Measurements from ENCODE around the gene GALT.

Gene GALT

DNA sequence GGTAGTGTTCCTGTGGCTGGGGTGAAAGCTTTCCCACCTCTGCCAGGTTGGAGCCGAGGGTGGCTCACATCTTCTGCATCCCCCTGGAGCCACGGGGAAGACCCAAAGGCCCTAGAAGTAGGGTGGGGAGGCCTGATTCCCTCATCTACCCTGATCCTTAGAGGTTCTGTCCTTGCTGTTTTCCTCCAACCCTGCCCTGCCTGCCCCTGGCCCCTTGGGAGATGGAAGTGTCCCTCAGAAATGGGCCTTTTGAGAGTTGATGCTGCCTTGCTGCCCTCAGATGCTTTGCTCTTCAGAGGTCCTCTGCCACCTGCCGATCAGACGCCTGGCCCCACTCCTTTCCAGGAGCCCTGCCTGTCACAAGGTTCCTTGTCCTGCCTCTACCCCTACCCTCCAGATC, 38.3 kb downstream of the GALT start:
- H3K4me3 ChIP-seq (ENCODE audit: low read length), result no peak overlapping the region
- no peak for DNase-seq (ENCODE audit: low read depth)
- TF ChIP-seq, protein P1, sequence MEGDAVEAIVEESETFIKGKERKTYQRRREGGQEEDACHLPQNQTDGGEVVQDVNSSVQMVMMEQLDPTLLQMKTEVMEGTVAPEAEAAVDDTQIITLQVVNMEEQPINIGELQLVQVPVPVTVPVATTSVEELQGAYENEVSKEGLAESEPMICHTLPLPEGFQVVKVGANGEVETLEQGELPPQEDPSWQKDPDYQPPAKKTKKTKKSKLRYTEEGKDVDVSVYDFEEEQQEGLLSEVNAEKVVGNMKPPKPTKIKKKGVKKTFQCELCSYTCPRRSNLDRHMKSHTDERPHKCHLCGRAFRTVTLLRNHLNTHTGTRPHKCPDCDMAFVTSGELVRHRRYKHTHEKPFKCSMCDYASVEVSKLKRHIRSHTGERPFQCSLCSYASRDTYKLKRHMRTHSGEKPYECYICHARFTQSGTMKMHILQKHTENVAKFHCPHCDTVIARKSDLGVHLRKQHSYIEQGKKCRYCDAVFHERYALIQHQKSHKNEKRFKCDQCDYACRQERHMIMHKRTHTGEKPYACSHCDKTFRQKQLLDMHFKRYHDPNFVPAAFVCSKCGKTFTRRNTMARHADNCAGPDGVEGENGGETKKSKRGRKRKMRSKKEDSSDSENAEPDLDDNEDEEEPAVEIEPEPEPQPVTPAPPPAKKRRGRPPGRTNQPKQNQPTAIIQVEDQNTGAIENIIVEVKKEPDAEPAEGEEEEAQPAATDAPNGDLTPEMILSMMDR (IDR thresholded peaks at IDR 0.05; ENCODE audit: insufficient read depth, low read depth, low read length, missing control alignments), result no peak

- TF ChIP-seq, protein P1 (IDR thresholded peaks at IDR 0.05; ENCODE audit: insufficient read depth, low read depth, low read length, missing control alignments), result no peak
- H3K4me3 ChIP-seq (ENCODE audit: low read length), result no peak overlapping the region
- no peak for DNase-seq (ENCODE audit: low read depth)
These were observed 39.1 kb downstream of the GALT start for GRCh38 chr9:34685591-34685990.

- TF ChIP-seq, protein P1 (IDR thresholded peaks at IDR 0.05; ENCODE audit: insufficient read depth, low read depth, low read length, missing control alignments), result no peak
- no peak overlapping the region for H3K4me3 ChIP-seq (ENCODE audit: low read length)
- DNase-seq (ENCODE audit: low read depth), result no peak
These were observed 39.8 kb downstream of the GALT start for GRCh38 chr9:34686231-34686630.

DNA sequence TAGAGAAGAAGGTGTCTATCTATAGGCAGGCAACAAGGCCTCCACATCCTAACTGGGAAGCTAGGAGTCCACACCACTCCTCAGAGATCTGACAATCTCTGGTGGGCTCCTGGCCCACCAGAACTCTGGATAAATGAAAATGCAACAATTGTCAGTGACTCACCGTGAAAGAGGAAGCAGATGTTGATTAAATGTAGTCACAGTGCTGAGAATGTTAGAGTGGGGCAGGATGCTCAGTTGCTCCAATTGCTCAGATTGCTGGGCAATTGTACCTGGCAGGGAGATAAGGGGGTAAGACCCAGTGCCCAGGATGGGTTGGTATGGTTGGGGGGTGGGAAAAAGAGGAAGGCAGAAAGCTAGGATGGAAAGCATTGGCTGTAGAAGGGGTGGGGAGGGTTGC, 40.3 kb downstream of the GALT start:
- no peak for DNase-seq (ENCODE audit: low read depth)
- H3K4me3 ChIP-seq (ENCODE audit: low read length), result no peak overlapping the region
- TF ChIP-seq, protein P1 (IDR thresholded peaks at IDR 0.05; ENCODE audit: insufficient read depth, low read depth, low read length, missing control alignments), result no peak

DNA sequence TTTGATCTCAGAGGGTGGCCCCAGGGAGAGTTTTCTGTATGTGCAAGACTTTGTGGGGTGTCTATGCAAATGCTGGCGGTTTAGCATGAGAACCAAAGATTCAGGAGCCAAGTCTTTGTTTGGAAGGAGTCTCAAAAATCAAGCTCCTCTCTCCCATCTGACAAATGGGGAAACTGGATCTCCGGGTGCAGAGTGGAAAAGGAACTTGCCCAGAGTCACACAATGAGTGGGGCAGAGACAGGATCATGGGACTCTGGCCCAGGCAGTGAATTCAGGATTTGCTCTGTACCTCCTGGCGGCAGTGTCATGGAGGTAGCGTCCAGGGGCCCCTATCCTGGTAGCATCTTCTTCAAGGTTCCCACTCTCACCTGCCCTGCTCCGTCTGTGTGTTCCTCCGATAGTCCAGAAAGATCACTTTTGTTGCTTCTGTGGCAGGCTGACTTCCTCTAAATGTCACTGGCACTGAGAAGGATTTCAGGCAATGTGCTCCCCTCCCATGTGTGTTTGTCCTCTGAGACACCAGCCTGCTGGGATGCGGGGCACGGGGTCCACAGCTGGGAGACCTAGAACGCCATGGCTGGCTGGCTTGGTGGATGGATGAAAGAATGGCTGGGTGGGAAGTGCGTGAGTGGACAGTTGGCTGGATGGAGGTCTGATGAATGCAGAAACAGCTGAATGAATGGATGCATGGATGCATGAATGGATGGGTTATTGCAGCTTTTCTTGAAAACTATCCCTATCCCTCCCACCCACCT, 41.0 kb downstream of the GALT start:
- no peak for DNase-seq (ENCODE audit: low read depth)
- no peak overlapping the region for H3K4me3 ChIP-seq (ENCODE audit: low read length)
- TF ChIP-seq, protein P1 (IDR thresholded peaks at IDR 0.05; ENCODE audit: insufficient read depth, low read depth, low read length, missing control alignments), result no peak

DNA sequence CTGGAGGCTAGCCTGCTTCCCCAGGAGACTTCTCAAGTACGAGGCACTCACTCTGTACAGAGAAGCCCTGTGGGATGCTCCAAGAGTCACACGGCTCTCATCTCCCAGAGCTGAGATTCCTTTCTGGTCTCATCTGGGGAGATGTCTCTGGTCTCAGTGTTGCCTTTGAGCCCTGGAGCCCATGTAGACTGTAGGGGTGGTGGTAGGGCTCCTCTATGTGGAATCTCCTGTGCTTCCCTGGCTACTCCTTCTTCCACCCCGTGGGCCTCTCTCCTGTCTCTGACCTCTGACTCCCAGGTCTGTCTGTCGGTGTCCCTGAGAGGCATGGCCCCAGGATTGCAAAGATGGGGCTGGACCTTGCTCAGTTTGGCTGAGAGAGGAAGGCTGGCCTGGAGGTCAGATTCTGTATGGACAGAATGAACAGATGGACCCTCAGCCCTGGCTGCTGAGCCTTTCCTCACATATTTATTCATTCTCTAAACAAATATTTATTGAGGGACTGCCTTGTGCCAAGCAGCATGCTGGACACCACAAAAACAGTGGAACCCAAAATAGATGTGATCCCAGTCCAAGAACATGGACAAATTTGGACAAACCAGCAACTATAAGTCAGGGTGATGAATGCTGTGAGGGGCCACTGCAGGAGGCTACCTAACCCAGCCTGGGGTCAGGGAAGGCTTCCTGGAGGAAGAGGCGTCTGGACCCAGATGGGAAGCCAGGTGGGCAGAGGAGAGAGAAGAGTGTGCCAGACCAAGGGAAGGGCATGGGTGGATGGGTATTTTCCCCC, 42.0 kb downstream of the GALT start:
- TF ChIP-seq, protein P1 (IDR thresholded peaks at IDR 0.05; ENCODE audit: insufficient read depth, low read depth, low read length, missing control alignments), result no peak
- no peak overlapping the region for H3K4me3 ChIP-seq (ENCODE audit: low read length)
- no peak for DNase-seq (ENCODE audit: low read depth)
